Muscle layer of colon (tissue), 2 donors: ENCODE data around the gene VKORC1L1.
"Not testable (repeated sequence)": the region's sequence is repeated elsewhere in the genome, so short reads cannot be mapped to it uniquely, and the experiment has no call there.

Experiments
- H3K27ac ChIP-seq: one replicate; pipeline ENCODE4 v1.7.0; 2013; ENCODE audit warnings: low read depth, mild to moderate bottlenecking, low read length, moderate library complexity
- H3K27me3 ChIP-seq, 2 donors: one replicate each; pipeline ENCODE4 v1.7.0; 2013; ENCODE audit warnings: low read length in 2 of 2, mild to moderate bottlenecking in 2 of 2; ENCODE audit not compliant: insufficient read depth in 2 of 2, control insufficient read depth in 1 of 2
- H3K36me3 ChIP-seq: one replicate; pipeline ENCODE4 v1.7.0; 2013; ENCODE audit warnings: mild to moderate bottlenecking, low read length; ENCODE audit not compliant: insufficient read depth
- H3K4me1 ChIP-seq: one replicate; pipeline ENCODE4 v1.7.0; 2013; ENCODE audit warnings: mild to moderate bottlenecking, low read length; ENCODE audit not compliant: insufficient read depth
- H3K4me3 ChIP-seq, 2 donors: one replicate each; pipeline ENCODE4 v1.7.0; 2013; ENCODE audit warnings: low read length in 2 of 2, low read depth in 1 of 2, mild to moderate bottlenecking in 1 of 2, moderate library complexity in 1 of 2
- H3K9ac ChIP-seq: one replicate; pipeline ENCODE4 v1.7.0; 2013; ENCODE audit warnings: low read length
- H3K9me3 ChIP-seq: one replicate; pipeline ENCODE4 v1.7.0; 2013; ENCODE audit warnings: mild to moderate bottlenecking, low read length
- donor health status: abdominal sarcoma.
- donor health status: Adenocarcinoma of cecum.

VKORC1L1 gene

DNA sequence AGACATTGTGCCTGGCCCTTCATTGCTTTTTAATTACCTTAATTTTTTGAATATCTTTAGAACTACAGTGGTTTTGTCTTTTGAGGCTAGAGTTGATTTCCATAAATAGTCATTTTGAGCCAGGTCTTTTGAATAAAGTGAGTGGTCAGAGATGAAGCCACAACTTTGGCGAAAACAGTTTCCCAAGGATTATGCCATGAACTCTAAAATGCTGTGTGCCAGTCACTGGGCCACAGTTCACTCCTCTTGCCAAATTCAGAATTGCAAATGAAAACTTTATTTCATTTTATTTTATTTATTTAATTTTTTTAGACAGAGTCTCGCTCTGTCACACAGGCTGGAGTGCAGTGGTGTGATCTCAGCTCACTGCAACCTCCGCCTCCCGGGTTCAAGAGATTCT is 14.2 kb upstream of the VKORC1L1 start:
- H3K27ac ChIP-seq, H3K36me3 ChIP-seq, H3K4me3 ChIP-seq, H3K9ac ChIP-seq, H3K4me1 ChIP-seq, H3K9me3 ChIP-seq, H3K27me3 ChIP-seq: not testable (repeated sequence)

DNA sequence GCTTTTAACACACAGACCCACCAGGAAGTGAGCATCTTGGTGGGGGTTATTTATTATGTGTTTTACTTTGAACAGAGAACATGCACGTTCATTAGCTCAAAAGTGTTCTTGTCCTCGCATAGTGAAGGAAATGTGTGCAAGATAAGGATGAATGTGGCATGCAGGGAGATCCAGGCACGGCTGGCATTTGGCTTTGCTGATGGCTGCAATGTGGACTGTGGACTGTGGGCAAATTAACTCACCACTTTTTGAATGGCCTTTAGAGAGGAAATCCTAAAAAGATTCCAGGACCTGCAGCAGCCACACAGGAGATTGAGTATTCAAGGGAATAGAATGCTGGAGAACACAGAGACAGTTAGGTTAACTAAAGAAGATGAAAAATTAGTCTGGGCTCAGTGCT is 6.6 kb upstream of the VKORC1L1 start:
- not testable (repeated sequence) for H3K36me3 ChIP-seq, H3K9ac ChIP-seq, H3K27me3 ChIP-seq, H3K9me3 ChIP-seq, H3K4me1 ChIP-seq, H3K4me3 ChIP-seq, H3K27ac ChIP-seq

DNA sequence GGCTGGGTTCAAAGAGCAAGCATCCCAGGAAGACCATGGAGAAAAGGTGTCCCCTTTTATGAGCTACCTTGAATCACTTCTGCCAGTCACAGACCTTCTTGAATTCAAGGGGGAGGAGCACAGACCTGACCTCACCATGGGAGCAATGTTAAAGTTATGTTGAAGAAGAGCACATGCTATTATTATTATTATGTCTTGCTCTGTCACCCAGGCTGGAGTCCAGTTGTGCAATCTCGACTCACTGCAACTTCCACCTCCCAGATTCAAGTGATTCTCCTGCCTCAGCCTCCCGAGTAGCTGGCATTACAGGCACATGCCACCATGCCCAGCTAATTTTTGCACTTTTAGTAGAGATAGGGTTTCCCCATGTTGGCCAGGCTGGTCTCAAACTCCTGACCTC is 5.2 kb upstream of the VKORC1L1 start:
- not testable (repeated sequence) for H3K27me3 ChIP-seq, H3K9me3 ChIP-seq, H3K9ac ChIP-seq, H3K27ac ChIP-seq, H3K4me1 ChIP-seq, H3K36me3 ChIP-seq, H3K4me3 ChIP-seq

DNA sequence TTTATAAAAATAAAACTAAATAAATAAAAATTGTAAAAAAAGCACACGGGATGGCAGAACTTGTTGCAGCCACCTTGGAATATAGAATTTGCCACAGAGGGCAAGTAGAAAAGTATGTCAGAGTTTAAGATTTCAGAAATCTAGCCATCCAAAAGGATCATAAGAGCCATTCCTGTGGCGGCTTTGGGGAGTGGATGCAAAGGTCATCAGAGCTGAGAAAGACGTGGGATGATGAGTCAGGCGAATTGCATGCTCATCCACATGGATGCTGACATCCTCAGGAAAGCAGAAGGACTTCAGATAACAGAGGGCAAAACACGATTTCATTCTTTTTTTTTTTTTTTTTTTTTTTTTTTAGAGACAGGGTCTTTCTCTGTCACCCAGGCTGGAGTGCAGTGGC is 3.6 kb upstream of the VKORC1L1 start:
- not testable (repeated sequence) for H3K27ac ChIP-seq, H3K4me1 ChIP-seq, H3K9ac ChIP-seq, H3K9me3 ChIP-seq, H3K4me3 ChIP-seq, H3K36me3 ChIP-seq, H3K27me3 ChIP-seq

DNA sequence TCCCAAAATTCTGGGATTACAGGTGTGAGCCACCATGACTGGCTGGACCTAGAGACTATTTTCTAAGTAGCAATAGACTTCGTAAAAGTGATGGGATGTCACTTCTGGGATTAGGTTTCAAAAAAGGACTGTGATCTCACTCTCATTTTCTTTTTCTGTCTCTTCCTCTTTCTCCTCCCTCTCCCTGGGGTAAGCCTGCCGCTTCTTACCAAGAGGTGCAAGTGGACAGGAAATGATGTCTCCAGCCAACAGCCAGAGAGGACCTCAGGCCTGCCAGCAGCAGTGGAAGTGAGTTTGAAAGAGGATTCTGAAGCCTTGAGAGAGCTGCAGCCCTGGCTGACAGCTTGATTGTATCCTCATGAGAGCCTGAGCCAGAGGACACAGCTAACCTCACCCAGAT is 1.4 kb upstream of the VKORC1L1 start:
- not testable (repeated sequence) for H3K9ac ChIP-seq, H3K4me3 ChIP-seq, H3K4me1 ChIP-seq, H3K9me3 ChIP-seq, H3K27me3 ChIP-seq, H3K36me3 ChIP-seq, H3K27ac ChIP-seq

DNA sequence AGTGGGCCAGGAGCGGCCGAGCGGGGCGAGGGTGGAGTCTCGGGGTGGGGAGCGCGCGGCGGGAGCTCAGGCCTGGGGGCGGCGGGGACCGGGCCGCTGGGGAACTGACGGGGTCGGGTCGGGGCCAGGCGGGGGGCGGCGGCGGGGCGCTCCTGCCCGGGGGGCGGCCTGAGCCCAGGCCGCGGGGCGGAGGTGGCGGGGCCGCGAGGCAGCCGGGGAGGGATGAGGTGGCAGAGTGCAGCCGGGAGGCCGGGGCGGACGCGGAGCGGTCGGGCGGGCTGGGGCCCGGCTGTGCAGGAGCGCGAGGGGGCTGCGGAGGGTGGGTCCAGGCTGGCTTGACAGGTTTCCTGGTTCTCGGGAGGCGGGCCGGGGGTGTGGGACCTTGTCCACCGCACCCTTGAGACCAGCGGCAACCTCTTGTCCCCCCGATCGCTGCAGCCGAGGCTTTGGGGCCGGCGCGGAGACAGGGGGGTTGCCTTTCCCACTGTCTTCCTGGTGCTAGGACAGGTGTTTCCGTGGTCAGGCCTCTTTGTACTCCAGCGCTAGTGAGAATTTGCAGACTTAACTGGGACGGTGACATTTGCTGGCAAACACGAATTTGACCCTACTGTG is 814 bp downstream of the VKORC1L1 start:
- H3K27ac ChIP-seq, H3K4me1 ChIP-seq, H3K9ac ChIP-seq, H3K36me3 ChIP-seq, H3K9me3 ChIP-seq, H3K27me3 ChIP-seq: not testable (repeated sequence)
- peak overlapping the region; percentile 55 to 64 for H3K4me3 ChIP-seq

DNA sequence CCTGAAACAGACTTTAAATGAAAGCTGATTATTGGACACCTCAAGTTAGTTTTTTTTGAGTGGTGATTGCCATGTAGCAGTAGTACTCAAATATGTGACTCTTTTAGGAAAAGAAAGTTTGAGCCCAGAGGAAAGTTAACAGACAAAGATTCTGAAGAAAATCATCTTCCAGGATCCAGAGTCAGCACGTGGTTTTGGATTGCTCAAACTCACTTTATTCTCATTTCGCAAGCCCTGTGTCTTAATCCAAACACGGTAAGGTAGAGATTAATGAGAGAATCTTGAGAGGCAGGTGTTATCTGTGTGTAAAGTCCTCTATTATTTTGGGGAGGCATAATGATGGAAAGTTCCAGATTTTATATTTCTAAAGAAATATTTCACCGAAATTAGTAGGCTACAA is 2.8 kb downstream of the VKORC1L1 start:
- H3K4me3 ChIP-seq, H3K27ac ChIP-seq, H3K27me3 ChIP-seq, H3K36me3 ChIP-seq, H3K4me1 ChIP-seq, H3K9me3 ChIP-seq, H3K9ac ChIP-seq: not testable (repeated sequence)

DNA sequence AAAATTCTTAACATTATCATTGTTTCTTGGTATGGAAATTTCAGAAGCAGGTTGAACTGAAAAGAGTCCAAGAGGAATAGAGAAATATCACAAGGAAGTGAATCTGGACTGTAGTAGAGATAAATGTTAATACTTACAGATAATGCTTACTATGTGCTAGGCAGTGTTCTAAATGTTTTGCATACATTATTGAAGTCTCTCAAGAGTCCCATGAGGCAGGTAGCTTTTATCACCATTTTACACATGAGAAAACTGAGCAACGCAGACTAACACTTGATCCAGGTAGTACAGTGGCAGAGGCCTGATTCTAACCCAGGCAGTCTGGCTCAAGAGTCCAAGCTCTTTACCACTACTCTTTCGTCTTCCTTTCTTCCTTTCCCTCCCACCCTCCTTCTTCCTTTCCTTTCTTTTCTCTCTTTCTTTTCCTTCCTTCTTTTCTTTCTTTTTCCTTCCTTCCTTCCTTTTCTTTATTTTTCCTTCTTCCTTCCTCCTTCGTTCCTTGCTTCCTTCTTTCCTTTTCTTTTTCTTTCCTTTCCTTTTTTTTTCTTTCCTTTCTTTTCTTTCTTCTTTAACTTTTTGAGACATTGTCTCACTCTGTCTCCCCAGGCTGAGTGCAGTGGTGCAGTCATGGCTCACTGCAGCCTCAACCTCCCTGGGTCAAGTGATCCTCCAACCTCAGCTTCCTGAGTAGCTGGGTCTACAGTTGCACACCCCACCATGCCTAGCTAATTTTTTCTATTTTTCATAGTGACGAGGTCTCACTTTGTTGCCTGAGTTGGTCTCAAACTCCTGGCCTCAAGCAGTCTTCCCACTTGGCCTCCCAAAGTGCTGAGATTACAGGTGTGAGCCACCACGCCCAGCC is 6.6 kb downstream of the VKORC1L1 start:
- not testable (repeated sequence) for H3K27me3 ChIP-seq, H3K4me1 ChIP-seq, H3K36me3 ChIP-seq, H3K27ac ChIP-seq, H3K9me3 ChIP-seq, H3K4me3 ChIP-seq, H3K9ac ChIP-seq

DNA sequence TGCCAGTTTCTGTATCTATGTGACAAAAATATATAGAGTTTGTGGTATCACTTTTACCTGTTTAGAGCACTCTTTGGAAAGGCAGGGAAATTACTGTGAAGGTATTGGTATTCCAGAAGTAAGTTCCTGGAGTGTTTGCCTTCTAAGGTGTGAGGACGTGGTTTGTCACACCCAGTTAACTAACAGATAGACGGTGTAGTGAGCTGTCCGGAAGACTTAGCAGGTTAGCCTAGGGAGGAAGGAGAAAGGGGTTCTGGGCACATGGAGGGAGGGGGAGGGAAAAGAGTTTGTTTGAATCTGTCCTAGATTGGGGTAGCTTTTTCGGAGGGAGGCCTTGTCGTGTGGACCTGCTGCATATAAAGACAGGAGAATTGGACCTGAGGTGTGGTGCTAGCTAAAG is 7.4 kb downstream of the VKORC1L1 start:
- H3K4me3 ChIP-seq, H3K27ac ChIP-seq, H3K36me3 ChIP-seq, H3K27me3 ChIP-seq, H3K9me3 ChIP-seq, H3K9ac ChIP-seq, H3K4me1 ChIP-seq: not testable (repeated sequence)

DNA sequence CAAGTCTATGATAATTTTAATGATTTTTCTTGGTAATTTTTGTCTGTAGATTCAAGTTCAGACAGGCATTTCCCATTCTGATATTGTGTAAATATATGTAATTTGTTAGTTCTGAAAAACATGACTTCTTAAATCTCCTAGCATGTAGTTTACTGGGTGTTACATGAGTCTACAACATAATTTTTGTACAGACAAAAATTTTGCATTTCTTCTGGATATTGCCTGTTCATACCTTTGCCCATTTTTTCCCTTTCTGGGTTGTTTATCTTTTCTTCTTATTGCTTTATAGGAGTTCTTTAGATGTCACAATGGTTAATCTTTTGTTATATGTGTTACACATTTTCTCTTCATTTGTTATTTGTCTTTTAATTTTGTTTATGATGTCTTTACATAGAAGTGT is 12.1 kb downstream of the VKORC1L1 start:
- H3K27me3 ChIP-seq, H3K4me3 ChIP-seq, H3K36me3 ChIP-seq, H3K27ac ChIP-seq, H3K4me1 ChIP-seq, H3K9me3 ChIP-seq, H3K9ac ChIP-seq: not testable (repeated sequence)

DNA sequence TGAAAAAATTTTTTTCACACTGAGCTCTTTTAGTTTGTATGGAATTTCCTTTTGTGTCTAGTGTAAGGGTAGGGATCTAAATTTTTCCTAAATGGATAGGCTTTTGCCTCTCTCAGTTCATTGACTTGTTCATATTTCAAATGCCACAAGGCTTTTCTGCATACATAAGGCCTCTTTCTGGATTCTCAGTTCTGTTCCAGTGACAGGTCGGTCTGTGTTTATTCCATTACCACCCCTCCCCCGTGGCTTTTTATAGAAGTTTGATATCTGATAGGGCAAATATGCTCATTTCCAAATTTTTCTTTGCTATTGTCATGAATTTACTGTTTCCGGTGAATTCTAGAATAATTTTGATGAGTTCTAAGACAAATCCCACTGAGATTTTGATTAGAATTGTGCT is 12.7 kb downstream of the VKORC1L1 start:
- H3K9me3 ChIP-seq, H3K4me1 ChIP-seq, H3K4me3 ChIP-seq, H3K27me3 ChIP-seq, H3K9ac ChIP-seq, H3K36me3 ChIP-seq, H3K27ac ChIP-seq: not testable (repeated sequence)

DNA sequence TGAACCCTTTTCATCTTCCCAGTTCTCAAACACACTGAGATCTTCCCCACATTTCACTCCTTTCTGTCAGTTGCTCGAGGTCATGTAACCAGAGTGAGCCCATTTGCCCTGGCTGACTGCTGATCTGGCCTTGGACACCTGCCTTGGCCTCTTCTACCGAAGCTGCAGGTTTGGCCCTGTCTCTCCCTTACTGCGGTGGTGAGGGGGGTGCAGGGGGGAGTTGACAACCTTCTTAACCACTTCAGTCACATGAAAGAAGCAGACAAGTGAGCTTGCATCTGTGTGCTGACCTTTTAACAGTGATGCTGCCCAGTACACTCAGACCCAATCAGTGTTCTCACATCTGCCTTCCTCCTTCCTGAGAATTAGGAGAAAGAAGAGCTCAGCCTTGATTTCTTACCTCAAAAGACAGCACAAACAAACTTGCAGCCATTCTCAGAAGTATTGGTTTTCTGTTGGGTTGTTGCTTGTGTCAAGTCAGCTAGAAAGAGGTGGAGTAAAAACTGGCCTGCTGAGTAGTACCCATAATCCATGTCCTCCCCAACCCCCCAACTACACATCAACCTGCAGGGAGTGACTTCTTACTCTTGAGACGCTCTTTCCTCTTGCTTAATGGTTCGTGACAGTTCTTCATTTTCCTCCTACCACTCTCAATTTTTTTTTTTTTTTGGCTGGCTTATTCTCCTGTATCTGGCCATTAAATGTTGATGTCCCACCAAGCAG is 15.7 kb downstream of the VKORC1L1 start:
- not testable (repeated sequence) for H3K4me1 ChIP-seq, H3K9ac ChIP-seq, H3K27me3 ChIP-seq, H3K9me3 ChIP-seq, H3K36me3 ChIP-seq, H3K27ac ChIP-seq, H3K4me3 ChIP-seq
